LHCN-M2 (cell line): ENCODE data around the gene ANKRD42. TPM values are rescaled to one million over a fixed set of nuclear protein-coding genes. Genes with fewer than 3 reads are reported as not detected.

Experiments
- DNase-seq: peaks from one replicate; pipeline ENCODE4 v3.0.0-alpha.2; 2012; ENCODE audit warnings: low read depth
- total RNA-seq: library from RNA; depleted of rRNA; stranded (reverse); fragments of >200 nt; gene quantifications from 2 replicates; pipeline ENCODE4 v1.2.3, GENCODE V29; 2014

ANKRD42 gene
- total RNA-seq, 1 experiment from 2014 or later, result 7.9 TPM

DNA sequence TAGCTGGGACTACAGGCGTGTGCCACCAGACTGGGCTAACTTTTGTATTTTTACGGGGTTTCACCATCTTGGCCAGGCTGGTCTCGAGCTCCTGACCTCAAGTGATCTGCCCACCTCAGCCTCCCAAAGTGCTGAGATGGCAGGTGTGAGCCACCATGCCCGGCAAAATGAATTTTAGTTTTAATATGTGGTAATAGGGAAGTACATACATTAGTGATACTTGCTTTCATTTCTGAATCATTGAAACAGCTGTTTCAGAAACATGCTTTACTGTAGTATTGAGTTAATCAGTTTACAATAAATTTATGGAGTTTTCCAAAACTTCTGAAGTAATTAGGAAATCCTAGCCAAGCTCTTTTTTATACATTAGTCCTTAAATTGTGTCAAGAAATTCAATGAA is 21.0 kb upstream of the ANKRD42 start:
- no peak for DNase-seq

- no peak for DNase-seq
These were observed 19.5 kb upstream of the ANKRD42 start for GRCh38 chr11:83174008-83174407.

DNA sequence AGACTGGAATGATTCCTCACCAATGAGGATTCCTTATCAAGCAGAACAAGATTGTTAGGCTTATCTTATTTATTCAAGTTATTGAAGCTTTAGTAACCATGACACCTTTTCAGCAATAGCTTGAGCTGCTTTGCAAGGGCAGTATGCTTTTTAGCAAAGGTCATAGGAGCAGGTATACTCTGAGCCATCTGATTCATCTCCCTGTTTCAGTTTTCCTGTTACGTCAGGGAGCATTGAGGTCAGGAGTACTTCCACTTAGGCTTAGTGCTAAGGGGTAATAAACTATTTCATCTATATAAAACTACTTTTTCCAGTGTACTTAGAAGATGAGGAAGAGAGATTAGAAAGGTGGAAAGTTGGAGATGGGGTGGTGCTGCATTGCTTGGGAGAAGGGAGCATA is 17.7 kb upstream of the ANKRD42 start:
- no peak for DNase-seq

DNA sequence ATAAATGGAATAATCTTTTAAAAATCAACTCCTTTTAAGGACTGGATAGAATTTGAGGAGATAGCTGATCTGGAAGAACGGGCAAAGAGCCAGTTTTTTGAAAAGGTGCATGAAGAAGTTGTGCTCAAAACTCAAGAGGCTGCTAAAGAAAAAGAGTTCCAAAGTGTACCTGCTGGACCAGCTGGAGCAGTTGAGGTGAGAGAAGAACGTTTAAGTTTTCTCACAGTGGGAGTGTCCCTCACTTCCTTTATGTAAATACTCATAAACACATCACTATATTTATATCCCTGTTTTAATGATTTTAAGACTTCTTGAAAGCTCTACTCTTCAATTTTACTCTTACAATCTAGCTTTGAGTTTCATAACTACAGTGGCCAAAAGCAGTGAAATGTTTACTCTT is 11.7 kb upstream of the ANKRD42 start:
- DNase-seq, result no peak

- DNase-seq, result no peak
These were observed 7.7 kb upstream of the ANKRD42 start for GRCh38 chr11:83185767-83186166.

- DNase-seq, result no peak
These were observed 6.0 kb upstream of the ANKRD42 start for GRCh38 chr11:83187465-83187864.

DNA sequence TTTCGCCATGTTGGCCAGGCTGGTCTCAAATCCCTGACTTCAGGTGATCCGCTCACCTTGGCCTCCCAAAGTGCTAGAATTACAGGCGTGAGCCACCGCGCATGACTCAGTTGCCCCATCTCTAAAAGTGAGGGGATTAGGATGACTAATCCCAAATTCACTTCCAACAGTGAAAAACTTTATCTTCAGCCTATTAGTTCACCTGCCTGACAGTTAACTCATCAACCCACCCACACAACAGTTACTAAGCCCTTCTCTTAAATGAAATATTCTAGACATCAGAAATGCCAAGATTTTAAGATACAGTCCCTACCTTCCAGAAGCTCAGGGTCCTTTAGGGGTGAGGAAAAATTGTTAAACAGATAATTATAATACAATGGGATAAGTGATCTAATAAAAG is 2.0 kb upstream of the ANKRD42 start:
- no peak for DNase-seq

GRCh38 chr11:83191986-83192385 is 1.5 kb upstream of the ANKRD42 start:
- no peak for DNase-seq

- no peak for DNase-seq
These were observed 786 bp upstream of the ANKRD42 start for GRCh38 chr11:83192606-83193245.

GRCh38 chr11:83194281-83195142 is 1.0 kb downstream of the ANKRD42 start:
- peak; percentile 66 for DNase-seq

GRCh38 chr11:83195143-83195466 is 1.6 kb downstream of the ANKRD42 start:
- no peak for DNase-seq

DNA sequence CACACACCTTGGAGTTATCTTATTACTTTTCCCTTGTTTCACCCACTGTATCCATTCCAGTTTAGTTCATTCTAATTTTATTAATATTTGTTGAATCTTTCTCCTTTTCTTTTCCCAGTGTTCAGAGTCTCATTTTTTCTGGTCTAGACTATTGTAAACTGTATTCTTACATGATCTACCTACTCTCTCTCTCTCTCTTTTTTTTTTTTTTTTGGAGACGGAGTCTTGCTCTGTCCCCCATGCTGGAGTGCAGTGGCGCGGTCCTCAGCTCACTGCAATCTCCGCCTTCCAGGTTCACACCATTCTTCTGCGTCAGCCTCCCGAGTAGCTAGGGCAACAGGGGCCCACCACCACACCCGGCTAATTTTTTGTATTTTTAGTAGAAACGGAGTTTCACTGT is 2.1 kb downstream of the ANKRD42 start:
- no peak for DNase-seq

- DNase-seq, result no peak
These were observed 6.5 kb downstream of the ANKRD42 start for GRCh38 chr11:83200035-83200434.

- no peak for DNase-seq
These were observed 12.2 kb downstream of the ANKRD42 start for GRCh38 chr11:83205608-83206185.

- no peak for DNase-seq
These were observed 12.7 kb downstream of the ANKRD42 start for GRCh38 chr11:83206221-83206620.

DNA sequence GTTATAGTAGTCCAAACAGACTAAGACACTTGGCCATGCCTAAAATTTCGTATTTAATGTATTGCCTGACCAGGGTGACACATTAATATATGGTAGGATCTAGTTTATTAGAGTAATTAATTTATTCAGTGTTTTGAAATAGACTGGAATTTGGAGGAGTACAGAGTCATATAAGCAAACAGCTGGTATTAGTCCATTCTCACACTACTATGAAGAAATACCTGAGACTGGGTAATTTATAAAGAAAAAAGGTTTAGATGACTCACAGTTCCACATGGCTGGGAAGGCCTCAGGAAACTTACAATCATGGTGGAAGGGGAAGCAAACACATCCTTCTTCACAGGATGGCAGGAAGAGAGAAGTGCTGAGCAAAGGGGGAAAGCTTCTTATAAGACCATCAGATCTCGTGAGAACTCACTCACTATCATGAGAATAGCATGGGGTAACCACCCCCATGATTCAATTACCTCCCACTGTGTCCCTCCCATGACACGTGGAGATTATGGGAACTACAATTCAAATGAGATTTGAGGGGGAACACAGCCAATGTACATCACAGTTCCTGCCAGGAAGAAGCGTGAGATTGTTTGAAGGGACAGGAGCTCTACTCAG is 13.4 kb downstream of the ANKRD42 start:
- DNase-seq, result peak; percentile 6

- DNase-seq, result no peak
These were observed 25.6 kb downstream of the ANKRD42 start for GRCh38 chr11:83219095-83219494.

GRCh38 chr11:83220260-83220659 is 26.7 kb downstream of the ANKRD42 start:
- DNase-seq, result no peak

DNA sequence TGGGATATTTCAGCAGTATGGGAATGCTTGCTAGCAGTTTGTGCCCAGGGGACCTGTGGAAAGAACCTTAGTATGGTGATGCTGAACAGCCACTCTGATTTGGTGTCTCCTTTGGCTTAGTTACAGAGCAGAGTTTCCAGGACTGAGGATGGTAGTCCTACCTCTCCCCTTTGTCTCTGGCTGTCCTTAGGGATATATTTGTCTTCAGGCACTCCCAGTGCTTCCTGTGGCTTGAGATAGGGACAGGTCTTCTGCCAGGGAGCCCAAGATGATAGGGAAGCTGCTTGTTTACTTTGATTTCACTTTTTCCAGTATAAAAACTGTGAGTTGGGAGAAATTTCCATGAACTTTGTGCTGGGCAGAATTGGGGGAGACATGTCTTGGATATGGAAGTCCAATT is 28.2 kb downstream of the ANKRD42 start:
- DNase-seq, result no peak

- DNase-seq, result no peak
These were observed 29.0 kb downstream of the ANKRD42 start for GRCh38 chr11:83222499-83222898.

GRCh38 chr11:83223457-83223856 is 29.9 kb downstream of the ANKRD42 start:
- DNase-seq, result no peak

- no peak for DNase-seq
These were observed 42.3 kb downstream of the ANKRD42 start for GRCh38 chr11:83235825-83236224.

DNA sequence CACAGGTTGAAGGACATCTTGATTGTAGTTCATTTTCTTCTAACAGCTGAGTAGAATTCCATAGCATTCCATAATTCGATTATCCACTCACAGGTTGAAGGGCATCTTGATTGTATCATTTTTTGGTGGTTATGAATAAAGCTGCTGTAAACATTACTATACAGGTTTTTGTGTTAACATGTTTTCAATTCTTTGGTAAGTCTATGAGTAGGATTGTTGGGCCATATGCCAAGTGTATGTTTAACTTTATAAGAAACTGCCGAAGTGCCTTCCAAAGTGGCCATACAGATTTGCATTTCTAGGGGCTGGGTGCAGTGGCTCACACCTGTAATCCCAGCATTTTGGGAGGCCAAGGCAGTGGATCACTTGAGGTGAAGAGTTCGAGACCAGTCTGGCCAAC is 44.6 kb downstream of the ANKRD42 start:
- DNase-seq, result no peak
